Retinal pigment epithelial cell (primary cell): ENCODE data around the gene PRL.

Source experiments
- DNase-seq: peaks from one replicate; pipeline ENCODE4 v3.0.0-alpha.2; 2010; ENCODE audit warnings: low read depth
- H3K4me3 ChIP-seq: 2 replicates; pipeline ENCODE4 v1.5.1; 2011; ENCODE audit warnings: mild to moderate bottlenecking, low read length, control low read depth, moderate library complexity
- CTCF ChIP-seq: conservative IDR thresholded peaks from 2 replicates; pipeline ENCODE4 v1.5.1; 2011; ENCODE audit warnings: low read depth, low read length, control low read depth, inconsistent platforms

PRL gene

GRCh38 chr6:22318404-22318803, 21.6 kb upstream of the PRL start:
- no peak for TF ChIP-seq CTCF
- no peak for DNase-seq
- no peak overlapping the region for H3K4me3 ChIP-seq

GRCh38 chr6:22313796-22314195, 17.0 kb upstream of the PRL start:
- no peak overlapping the region for H3K4me3 ChIP-seq
- no peak for TF ChIP-seq CTCF
- no peak for DNase-seq

- no peak overlapping the region for H3K4me3 ChIP-seq
- TF ChIP-seq CTCF = no peak
- no peak for DNase-seq
Observed at GRCh38 chr6:22308939-22309338, 12.1 kb upstream of the PRL start.

- no peak for DNase-seq
- no peak overlapping the region for H3K4me3 ChIP-seq
- no peak for TF ChIP-seq CTCF
Observed at GRCh38 chr6:22306741-22307466, 10.1 kb upstream of the PRL start.

GRCh38 chr6:22302838-22303237, 6.0 kb upstream of the PRL start:
- H3K4me3 ChIP-seq = no peak overlapping the region
- no peak for TF ChIP-seq CTCF
- no peak for DNase-seq

- no peak overlapping the region for H3K4me3 ChIP-seq
- no peak for TF ChIP-seq CTCF
- DNase-seq = no peak
Observed at GRCh38 chr6:22300273-22300998, 3.6 kb upstream of the PRL start.

GRCh38 chr6:22298475-22298890, 1.6 kb upstream of the PRL start:
- TF ChIP-seq CTCF = no peak
- no peak for DNase-seq
- no peak overlapping the region for H3K4me3 ChIP-seq
